Endothelial cell of umbilical vein (primary cell): Measurements from ENCODE around the gene HIVEP3. TPM values are rescaled to one million over a fixed set of nuclear protein-coding genes. Genes with fewer than 3 reads are reported as not detected.

Experiments used
- BruUV-seq: library from RNA; stranded (reverse); fragments of 400-500 nt; replicated peaks from 2 replicates; lab custom pipeline; 2021; lab: Mats Ljungman, UMichigan
- CTCF ChIA-PET: fragments of 300-600, 350-600 bp; sonication (Branson Sonifier 250); formaldehyde crosslinking; loops from one replicate; lab custom pipeline; 2021; ENCODE audit warnings: antibody characterized with exemption, inconsistent platforms; lab: Charles Lee
- POLR2A ChIA-PET: fragments of 300-600, 350-600 bp; sonication (Branson Sonifier 250); formaldehyde crosslinking; loops from one replicate; lab custom pipeline; 2021; ENCODE audit warnings: antibody characterized with exemption, inconsistent platforms; lab: Charles Lee
- DNase-seq: peaks from one replicate; pipeline ENCODE4 v3.0.0-alpha.2; 2011; ENCODE audit warnings: low read depth, low spot score
- FAIRE-seq: peaks from 2 replicates; lab custom pipeline; 2011; peaks lifted over from hg19 to GRCh38; lab: Jason Lieb, UNC
- H2AFZ ChIP-seq: 2 replicates; pipeline ENCODE4 v1.6.0; 2012; ENCODE audit warnings: low read depth, low read length, control low read depth, inconsistent platforms
- H3K27ac ChIP-seq: 2 replicates; pipeline ENCODE4 v1.5.1; 2011; ENCODE audit warnings: low read depth, mild to moderate bottlenecking, control low read depth, low read length, moderate library complexity; ENCODE audit not compliant: insufficient read depth
- H3K27me3 ChIP-seq, 2 experiments: 2 replicates each; pipeline versions ENCODE4 v1.6.0 to v1.6.1; 2011; ENCODE audit warnings: low read length in 2 of 2, mixed read lengths in 1 of 2; ENCODE audit not compliant: control insufficient read depth in 2 of 2, insufficient read depth in 2 of 2
- H3K36me3 ChIP-seq, 2 experiments: 2 replicates in 1 of 2; 3 replicates in 1 of 2; pipeline ENCODE4 v1.5.1; 2011; ENCODE audit warnings: low read length in 2 of 2, mild to moderate bottlenecking in 1 of 2, moderate library complexity in 1 of 2; ENCODE audit not compliant: control insufficient read depth in 2 of 2, insufficient read depth in 2 of 2; ENCODE audit errors: extremely low read depth in 1 of 2
- H3K4me1 ChIP-seq: 3 replicates; pipeline ENCODE4 v1.5.1; 2011; ENCODE audit warnings: mild to moderate bottlenecking, low read length; ENCODE audit not compliant: control insufficient read depth, insufficient read depth; ENCODE audit errors: extremely low read depth
- H3K4me2 ChIP-seq: 2 replicates; pipeline ENCODE4 v1.6.1; 2011; ENCODE audit warnings: low read length, control low read depth, mixed read lengths; ENCODE audit not compliant: insufficient read depth
- H3K4me3 ChIP-seq, 3 experiments: fragments of 200-600 bp in 1 of 3; sonication (generic), shearing (Covaris generic) in 1 of 3; replicated peaks in 1 of 3; 2 replicates each; pipeline ENCODE4 v1.5.1; 2011 to 2016; ENCODE audit warnings: control low read depth in 3 of 3, low read length in 3 of 3, mild to moderate bottlenecking in 2 of 3, inconsistent platforms in 1 of 3, low read depth in 1 of 3, moderate library complexity in 1 of 3; ENCODE audit not compliant: insufficient read depth in 1 of 3
- H3K79me2 ChIP-seq: 2 replicates; pipeline ENCODE4 v1.6.0; 2012; ENCODE audit warnings: low read length, inconsistent platforms; ENCODE audit not compliant: control insufficient read depth, insufficient read depth
- H3K9ac ChIP-seq: replicated peaks from 2 replicates; pipeline ENCODE3; 2011; ENCODE audit warnings: low read length, control low read depth; ENCODE audit not compliant: insufficient read depth; ENCODE audit errors: extremely low read depth
- H3K9me1 ChIP-seq: replicated peaks from 3 replicates; pipeline ENCODE4 v1.6.0; 2011; ENCODE audit warnings: mild to moderate bottlenecking, low read length; ENCODE audit not compliant: control insufficient read depth, insufficient read depth; ENCODE audit errors: extremely low read depth
- H3K9me3 ChIP-seq: replicated peaks from 2 replicates; pipeline ENCODE4 v1.5.1; 2012; ENCODE audit warnings: low read length, inconsistent platforms; ENCODE audit not compliant: control insufficient read depth, insufficient read depth
- H4K20me1 ChIP-seq: replicated peaks from 2 replicates; pipeline ENCODE3; 2011; ENCODE audit warnings: mild to moderate bottlenecking, low read length; ENCODE audit not compliant: control insufficient read depth, insufficient read depth; ENCODE audit errors: extremely low read depth
- CTCF ChIP-seq, 2 donors: IDR thresholded peaks; 1 replicate in 1 of 2; 2 replicates in 1 of 2; pipeline ENCODE4 v1.5.1; 2011; ENCODE audit warnings: low read length in 2 of 2, mild to moderate bottlenecking in 2 of 2, moderate library complexity in 2 of 2, control low read depth in 1 of 2, inconsistent platforms in 1 of 2, low read depth in 1 of 2; ENCODE audit not compliant: insufficient read depth in 1 of 2; ENCODE audit errors: extremely low read depth in 1 of 2
- EZH2 ChIP-seq: IDR thresholded peaks from 2 replicates; pipeline ENCODE4 v1.6.1; 2012; ENCODE audit warnings: borderline replicate concordance, low read depth, mild to moderate bottlenecking, moderate library complexity, low read length, inconsistent platforms; ENCODE audit not compliant: severe bottlenecking
- FOS ChIP-seq: IDR thresholded peaks from 2 replicates; pipeline ENCODE4 v1.6.1; 2011; ENCODE audit warnings: mild to moderate bottlenecking, low read length, moderate library complexity, borderline replicate concordance; ENCODE audit not compliant: insufficient read depth
- GATA2 ChIP-seq: IDR thresholded peaks from 2 replicates; pipeline ENCODE4 v1.7.0; 2011; ENCODE audit warnings: low read depth, mild to moderate bottlenecking, moderate library complexity, mixed read lengths, low read length; ENCODE audit not compliant: insufficient read length, insufficient read depth
- JUN ChIP-seq: IDR thresholded peaks from 2 replicates; pipeline ENCODE4 v1.6.1; 2011; ENCODE audit warnings: borderline replicate concordance, low read depth; ENCODE audit not compliant: insufficient read length, insufficient read depth
- MAX ChIP-seq: IDR thresholded peaks from 2 replicates; pipeline ENCODE4 v1.6.1; 2011; ENCODE audit not compliant: insufficient read depth, insufficient read length
- MYC ChIP-seq: IDR thresholded peaks from one replicate; pipeline ENCODE4 v1.6.1; 2011; ENCODE audit warnings: mild to moderate bottlenecking, low read depth, low read length
- POLR2A ChIP-seq: IDR thresholded peaks from 2 replicates; pipeline ENCODE4 v1.6.1; 2012; ENCODE audit warnings: low read depth, mild to moderate bottlenecking, control low read depth, low read length
- POLR2AphosphoS5 ChIP-seq: IDR thresholded peaks from 2 replicates; pipeline ENCODE4 v1.6.1; 2012; ENCODE audit warnings: low read depth, mild to moderate bottlenecking, control low read depth, low read length, moderate library complexity; ENCODE audit not compliant: insufficient read depth
- dilution Hi-C: fragments of 300-500 bp; cut with MboI; formaldehyde crosslinking; loops from one replicate; pipeline ENCODE4 v1.15.0; 2019; ENCODE audit warnings: low sequenced_read_pairs; ENCODE audit not compliant: extremely low pct_ligation_motif_present
- intact Hi-C: fragments of 100-400 bp; cut with micrococcal nuclease; formaldehyde crosslinking; loops from one replicate; pipeline ENCODE4 v1.10.0; 2022
- polyA plus RNA-seq, 4 experiments: library from polyadenylated mRNA; depleted of rRNA in 3 of 4; stranded (reverse) in 3 of 4; unstranded in 1 of 4; fragments of >200 nt; gene quantifications; 2 replicates each; pipeline versions ENCODE4 v1.2.1 to v1.2.3, GENCODE V29; 2011 to 2012; ENCODE audit warnings: missing spikeins in 1 of 4
- total RNA-seq: library from RNA; stranded (reverse); gene quantifications from 2 replicates; pipeline ENCODE4 v1.2.3, GENCODE V29; 2021

HIVEP3 gene
- total and polyA plus RNA-seq, 2 donors (not counting 3 experiments of a cell fraction or from before 2014, with no cell fraction given), result 3.4 to 4.0 TPM

DNA sequence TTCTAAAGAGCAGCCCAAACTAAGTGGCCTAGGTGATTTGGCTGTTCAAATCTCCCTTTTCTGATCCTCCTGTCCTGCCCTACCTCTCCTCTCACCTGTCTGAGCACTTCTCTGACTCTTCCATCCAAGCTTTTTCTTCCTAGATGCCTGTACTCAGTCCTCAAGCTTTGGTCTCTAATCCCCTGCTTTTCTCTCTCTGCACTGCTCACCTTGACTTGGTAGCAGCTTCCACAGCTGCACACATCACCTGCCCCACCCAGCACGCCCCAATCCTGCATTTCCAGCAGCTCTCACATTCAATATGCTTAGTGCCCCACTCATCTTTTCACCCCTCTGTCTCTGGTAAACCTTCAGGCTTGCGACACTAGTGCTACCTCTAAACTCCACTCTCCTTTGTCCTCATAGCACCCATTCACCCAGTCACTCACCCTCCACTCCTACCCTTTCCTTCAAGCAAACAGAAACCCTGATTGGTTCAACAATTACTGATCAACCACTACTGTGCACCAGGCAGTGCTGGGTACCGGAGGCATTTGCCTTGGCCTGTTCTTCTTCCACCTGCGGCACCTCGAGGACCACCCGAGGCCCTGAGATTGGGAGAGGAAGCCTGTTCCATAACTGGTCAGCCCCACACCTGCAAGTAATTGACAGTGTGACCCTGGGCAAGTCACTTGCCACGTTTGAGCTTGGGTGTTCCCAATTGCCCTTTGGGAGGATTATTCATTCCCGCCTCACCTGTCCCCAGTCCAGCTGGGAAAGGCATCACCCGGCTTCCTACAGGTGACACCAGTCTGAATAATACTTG is 298.2 kb downstream of the HIVEP3 start:
- no peak for FAIRE-seq
- ChIA-PET CTCF (no interaction called here), POLR2A (no interaction called here)
- Histone ChIP-seq H2AFZ (no peak overlapping the region), H3K9me3 (no peaks in the 10 kb centered on the region), H3K27me3 (no peaks in the 10 kb centered on the region), H3K4me2 (no peak overlapping the region), H3K36me3 (no peaks in the 10 kb centered on the region), H3K27ac (no peak overlapping the region), H3K79me2 (no peaks in the 10 kb centered on the region), H3K4me3 (no peak overlapping the region), H4K20me1 (no peaks in the 10 kb centered on the region), H3K9me1 (no peaks in the 10 kb centered on the region), H3K4me1 (peaks cover 4% of the 10 kb centered on the region), H3K9ac (no peak overlapping the region)
- no TSS peak for BruUV-seq
- intact Hi-C loops, result no loop called here
- no peak for DNase-seq
- dilution Hi-C loops, result no loop called here
- no peak for TF ChIP-seq GATA2
- TF ChIP-seq MYC, result no peak

- dilution Hi-C loops, result no loop called here
- Histone ChIP-seq H3K79me2 (no peaks in the 10 kb centered on the region), H2AFZ (no peak overlapping the region), H3K4me3 (no peak overlapping the region), H3K27ac (no peak overlapping the region), H3K9ac (no peak overlapping the region), H3K36me3 (no peaks in the 10 kb centered on the region), H3K4me1 (peaks cover 4% of the 10 kb centered on the region), H3K27me3 (no peaks in the 10 kb centered on the region), H3K4me2 (no peak overlapping the region), H3K9me3 (no peaks in the 10 kb centered on the region), H3K9me1 (no peaks in the 10 kb centered on the region), H4K20me1 (no peaks in the 10 kb centered on the region)
- POLR2A ChIA-PET, result no interaction called here
- no peak for FAIRE-seq
- BruUV-seq, result no TSS peak
- intact Hi-C loops, result no loop called here
- no peak for TF ChIP-seq GATA2
- no peak for TF ChIP-seq POLR2A
- TF ChIP-seq MYC, result no peak
- TF ChIP-seq POLR2AphosphoS5, result no peak
- no peak for TF ChIP-seq MAX
- no peak for TF ChIP-seq CTCF (IDR thresholded peaks at IDR 0.05; ENCODE audit: extremely low read depth in 1 of 2, insufficient read depth in 1 of 2, low read depth in 1 of 2, low read length in 2 of 2)
- TF ChIP-seq EZH2, result no peak
- no peak for TF ChIP-seq JUN
- TF ChIP-seq FOS, result no peak
- CTCF ChIA-PET, result no interaction called here
- no peak for DNase-seq
These were observed 299.0 kb downstream of the HIVEP3 start for GRCh38 chr1:41619511-41620364.
